HG02870 (cell line): ENCODE measurements around the gene ISCU.
"Not testable (repeated sequence)": the region's sequence is repeated elsewhere in the genome, so short reads cannot be mapped to it uniquely, and the experiment has no call there.

Source experiments
- ATAC-seq: cut with Tn5 transposase; IDR thresholded peaks from one replicate; pipeline ENCODE4 v1.9.1; 2021; ENCODE audit warnings: mild to moderate bottlenecking, moderate library complexity; ENCODE audit not compliant: unreplicated experiment

The ISCU gene

GRCh38 chr12:108586306-108586705, 23.9 kb downstream of the ISCU start:
- ATAC-seq: no peak

GRCh38 chr12:108587826-108588225, 25.4 kb downstream of the ISCU start:
- no peak for ATAC-seq

DNA sequence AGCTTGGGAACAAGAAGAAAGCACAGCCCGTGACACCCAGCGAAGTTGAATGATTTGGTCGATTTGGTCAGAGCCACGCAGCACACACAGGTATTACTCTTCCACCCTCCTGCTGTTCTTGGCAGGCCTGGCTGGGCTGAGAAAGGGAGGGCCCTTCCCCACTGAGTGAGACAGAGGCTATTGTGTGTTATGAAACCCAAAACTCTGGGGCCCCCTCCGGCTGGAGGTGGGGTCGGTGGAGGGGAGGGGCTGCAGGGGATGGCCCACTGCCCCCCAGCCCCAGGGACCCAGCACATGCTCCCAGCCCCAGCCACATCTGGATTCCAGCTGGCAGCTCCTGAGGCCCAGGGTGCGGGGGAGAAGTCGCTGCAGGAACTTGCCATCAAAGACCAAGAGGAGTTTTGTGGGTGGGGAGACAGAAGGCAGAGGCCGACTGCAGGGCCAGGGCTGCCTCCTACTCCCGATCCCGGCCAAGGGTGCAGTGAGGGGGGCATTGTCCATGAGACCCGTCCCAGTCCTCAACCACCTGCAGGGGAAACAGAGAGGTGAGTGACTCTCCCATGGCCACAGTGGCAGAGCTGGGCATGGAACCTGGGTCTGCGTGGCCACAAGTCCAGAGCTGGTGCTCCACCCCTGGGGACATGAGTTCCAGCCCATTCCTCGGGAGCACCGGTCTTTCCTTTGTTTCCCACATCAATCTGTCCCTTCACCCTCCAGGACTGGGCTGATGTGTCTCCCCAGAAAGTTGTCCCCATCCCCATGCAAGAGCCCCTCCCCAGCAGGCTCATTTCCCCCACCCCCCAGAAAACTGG, 26.8 kb downstream of the ISCU start:
- no peak for ATAC-seq

DNA sequence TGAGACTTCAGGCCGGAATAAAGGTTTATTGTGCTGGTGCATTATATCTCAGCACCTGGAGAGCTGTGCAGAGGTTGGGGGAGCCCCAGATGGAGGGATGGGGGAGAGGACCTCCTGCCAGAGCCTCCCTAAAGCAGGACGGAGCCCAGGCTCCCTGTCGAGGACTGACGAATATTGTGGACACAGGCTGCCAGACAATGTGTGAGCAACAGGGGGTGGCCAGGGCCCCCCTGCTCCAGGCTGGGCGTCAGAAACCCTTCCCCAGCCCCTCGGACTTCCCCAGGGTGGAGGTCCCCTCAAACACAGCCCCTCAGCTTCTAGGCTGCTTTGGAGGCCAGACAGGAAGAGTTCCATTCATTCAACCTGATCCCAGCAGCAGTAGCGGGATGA, 27.4 kb downstream of the ISCU start:
- no peak for ATAC-seq

DNA sequence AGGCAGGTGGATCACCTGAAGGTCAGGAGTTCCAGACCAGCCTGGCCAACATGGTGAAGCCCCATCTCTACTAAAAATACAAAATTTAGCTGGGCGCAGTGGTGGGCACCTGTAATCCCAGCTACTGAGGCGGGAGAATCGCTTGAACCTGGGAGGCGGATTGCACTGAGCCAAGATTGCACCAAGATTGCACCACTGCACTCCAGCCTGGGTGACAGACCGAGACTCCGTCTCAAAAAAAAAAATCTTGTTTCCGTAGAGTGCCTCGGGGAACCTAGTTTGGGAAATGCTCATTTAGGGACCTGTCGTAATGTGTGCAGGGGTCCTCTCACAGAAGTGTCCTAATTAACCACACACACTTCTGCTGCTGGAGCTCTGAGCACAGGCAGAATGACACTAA, 28.1 kb downstream of the ISCU start:
- ATAC-seq: not testable (repeated sequence)

- no peak for ATAC-seq
These were observed 29.0 kb downstream of the ISCU start for GRCh38 chr12:108591267-108591980.

DNA sequence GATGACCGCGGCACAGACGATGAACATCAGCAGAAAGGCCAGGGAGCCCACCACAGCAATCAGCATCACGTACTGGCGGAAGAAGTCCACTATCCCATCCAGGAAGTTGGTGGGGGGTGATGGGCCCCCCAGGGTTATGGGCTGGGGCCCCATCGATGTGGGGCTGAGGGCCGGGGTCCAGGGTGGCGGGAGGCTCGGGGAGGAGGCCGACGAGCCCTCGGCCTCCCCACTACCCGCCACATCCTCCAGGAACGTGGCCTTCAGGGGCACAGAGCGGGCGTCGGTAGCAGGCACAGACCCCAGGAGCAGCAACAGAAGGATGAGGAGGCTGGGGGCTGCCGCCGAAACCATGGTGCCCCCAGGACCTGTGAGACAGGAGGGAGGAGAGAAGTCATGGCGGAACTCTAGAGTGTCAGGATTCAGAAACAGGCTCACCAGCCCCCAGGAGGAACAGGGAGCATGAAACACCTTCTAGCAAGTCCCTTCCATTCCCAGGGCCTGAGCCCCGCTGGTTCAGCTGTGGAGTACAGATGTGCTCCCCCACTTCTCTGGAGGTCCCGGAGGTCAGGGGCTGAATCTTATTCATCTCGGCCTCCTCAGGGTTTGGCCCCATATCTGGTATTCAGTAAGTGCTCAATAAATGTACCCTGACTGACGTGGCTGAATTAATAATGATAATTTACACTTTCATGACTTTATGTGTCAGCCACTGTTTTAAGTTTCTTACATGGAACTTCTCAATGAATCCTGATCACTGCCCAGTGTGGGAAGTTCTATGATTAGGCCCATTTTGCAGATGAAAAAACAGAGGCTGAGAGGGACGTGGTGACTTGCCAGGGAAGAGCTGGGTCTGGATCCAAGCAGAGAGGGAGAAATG, 29.9 kb downstream of the ISCU start:
- ATAC-seq: no peak

GRCh38 chr12:108594323-108594903, 32.0 kb downstream of the ISCU start:
- ATAC-seq: no peak

GRCh38 chr12:108594960-108595710, 32.7 kb downstream of the ISCU start:
- no peak for ATAC-seq

DNA sequence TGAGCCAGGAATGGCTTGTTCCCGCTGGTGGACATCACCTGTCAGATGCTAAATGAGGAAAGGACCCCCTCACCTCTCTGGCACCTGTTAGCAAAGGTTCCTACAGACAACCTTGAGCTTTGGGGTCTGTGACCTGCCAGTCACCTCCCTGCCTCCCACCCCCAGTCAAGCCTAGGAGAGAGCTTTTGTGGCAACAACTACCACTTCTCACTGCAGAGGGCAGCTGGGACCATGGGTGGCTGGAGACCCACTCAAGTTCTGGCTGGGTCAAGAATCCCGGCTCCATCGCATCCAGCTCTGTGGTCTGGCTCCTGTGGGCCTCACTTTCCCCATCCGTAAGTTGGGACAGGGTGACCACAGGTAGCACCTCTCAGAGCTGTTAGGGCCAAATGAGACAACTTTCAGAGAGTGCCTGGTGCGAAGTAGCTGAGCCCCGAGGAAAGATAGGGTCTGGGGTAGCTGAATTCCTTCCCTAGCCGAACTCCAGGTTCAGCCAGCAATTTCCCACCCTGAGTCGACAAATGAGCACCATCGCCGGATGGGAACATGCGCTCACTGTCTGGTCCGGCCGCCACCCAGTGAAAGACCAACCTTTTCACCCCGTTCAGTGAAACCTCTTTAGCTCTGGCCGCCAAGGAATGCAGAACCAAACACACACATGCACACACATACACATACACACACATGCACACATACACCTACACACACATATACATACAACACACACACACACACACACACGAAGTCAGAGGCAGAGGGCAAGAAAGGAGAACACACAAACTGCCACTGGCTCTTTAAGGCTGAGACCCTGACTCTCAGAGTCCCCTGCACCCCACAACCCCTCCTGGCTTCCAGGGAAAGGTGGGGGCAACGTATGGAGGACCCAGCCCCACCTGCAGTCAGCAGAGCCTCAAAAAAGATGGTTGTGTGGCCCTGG, 33.6 kb downstream of the ISCU start:
- ATAC-seq: no peak

DNA sequence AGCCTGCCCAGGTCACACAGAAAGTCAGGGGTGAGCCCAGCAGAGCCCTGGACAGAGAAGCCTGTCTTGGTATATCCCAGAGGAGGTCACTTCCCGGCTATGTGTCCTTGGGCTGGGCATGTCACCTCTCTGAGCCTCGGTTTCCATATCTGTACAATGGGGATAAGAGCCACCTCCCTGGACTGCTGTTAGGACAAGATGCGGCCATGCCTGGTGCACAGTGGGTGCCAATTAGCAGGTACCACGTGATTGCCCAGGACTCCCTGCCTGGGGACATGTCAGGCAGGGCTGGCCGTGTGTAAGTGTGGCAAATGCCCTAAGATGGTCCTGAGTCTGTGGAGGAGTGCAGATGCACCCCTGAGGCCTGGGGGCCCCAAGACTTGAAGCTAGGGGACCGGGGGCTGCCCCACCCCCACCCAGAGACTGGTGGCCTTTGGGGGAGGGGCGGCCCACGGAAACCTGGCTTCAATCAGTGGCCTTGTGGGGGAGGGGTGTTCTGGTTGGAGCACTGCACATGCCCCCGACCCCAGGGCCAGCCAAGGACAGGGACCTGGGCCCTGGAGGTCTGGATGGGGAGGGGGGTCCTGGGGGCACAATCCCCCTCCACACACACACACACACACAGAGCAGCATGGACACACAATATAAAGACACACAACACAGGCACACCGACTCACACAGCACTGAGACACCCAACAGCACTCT, 34.6 kb downstream of the ISCU start:
- ATAC-seq: no peak

DNA sequence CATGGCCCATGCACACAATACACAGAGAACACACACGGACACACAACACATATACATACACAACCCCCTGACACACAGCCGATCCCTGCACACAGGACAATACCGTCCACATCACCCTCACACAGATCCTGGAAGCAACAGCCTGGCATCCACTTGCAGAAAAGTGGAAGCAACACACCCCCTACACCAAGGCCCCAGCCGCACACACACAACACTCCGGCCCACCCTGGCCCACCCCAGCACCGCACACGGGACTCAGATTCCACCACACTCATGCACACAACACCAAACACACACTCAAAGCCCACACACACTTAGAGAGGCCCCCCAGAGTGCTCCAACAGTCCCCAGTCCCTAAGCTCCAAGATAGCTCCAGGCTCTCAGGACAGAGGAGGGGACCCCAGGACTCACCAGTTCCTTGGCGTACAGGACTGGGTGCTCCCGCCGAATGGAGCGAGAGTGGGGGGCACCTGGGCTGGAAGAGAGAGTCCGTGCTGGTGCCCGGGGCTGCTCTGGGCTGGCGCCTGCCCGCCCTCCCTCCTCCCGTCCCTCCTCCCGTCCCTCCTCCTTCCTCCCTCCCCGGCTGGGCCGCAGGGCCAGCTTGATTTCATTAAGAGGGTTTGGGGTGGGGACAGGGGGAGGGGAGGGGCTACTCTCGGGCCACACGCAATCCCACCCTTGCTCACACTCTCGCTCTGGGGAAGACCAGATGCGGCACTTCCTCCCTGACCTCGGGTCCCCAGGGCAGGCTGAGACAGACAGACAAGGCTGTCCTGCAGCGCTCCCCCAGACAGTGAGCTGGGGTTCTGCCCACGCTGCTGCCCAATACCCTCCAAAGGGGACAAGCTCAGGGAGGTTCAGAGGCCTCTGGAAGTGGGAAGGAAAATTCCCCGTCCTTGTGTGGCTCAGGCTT, 35.4 kb downstream of the ISCU start, which contains the start of gene TMEM119:
Gene TMEM119 (minus strand): TSS at position 526 of the 913 bp plus-strand sequence. CDS start 5,701 bp downstream, outside the sequence.
- no peak for ATAC-seq

- no peak for ATAC-seq
These were observed 36.3 kb downstream of the ISCU start for GRCh38 chr12:108598553-108599250.

DNA sequence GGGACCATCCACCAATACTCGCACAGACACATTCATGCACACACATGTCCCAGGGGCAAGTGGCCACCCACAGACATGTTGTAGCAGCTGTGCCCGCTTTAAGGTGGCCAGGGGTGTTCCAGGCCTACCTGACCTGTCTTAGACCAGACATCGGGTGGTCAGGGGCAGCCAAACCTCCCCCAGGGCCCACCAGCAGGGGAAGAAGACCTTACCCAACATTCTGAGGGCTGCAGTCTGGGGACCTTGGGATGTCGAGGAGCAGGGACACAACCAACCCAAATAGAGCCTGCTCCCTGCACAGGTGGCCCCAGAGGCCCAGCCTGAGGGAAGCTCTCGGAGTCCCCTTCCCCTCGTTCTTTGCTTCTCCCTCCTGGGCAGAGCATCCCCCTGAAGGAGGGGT, 37.1 kb downstream of the ISCU start:
- no peak for ATAC-seq

- no peak for ATAC-seq
These were observed 37.7 kb downstream of the ISCU start for GRCh38 chr12:108599948-108600701.

- no peak for ATAC-seq
These were observed 38.3 kb downstream of the ISCU start for GRCh38 chr12:108600702-108601007.
